HL-60/S4 treated with phorbol 12-myristate 13-acetate at 8.2 ng/mL for 4 days and 3 days (cell line): ENCODE data around the gene ASPA.

ENCODE experiments used
- in situ Hi-C: fragments of 300-500 bp; cut with MboI; formaldehyde crosslinking; loops from 2 replicates; pipeline ENCODE4 v1.15.0; 2022; ENCODE audit warnings: low sequenced_read_pairs

Gene ASPA

GRCh38 chr17:3532859-3533142 is 57.0 kb downstream of the ASPA start:
- in situ Hi-C loops, result no loop called here

GRCh38 chr17:3533752-3534151 is 58.0 kb downstream of the ASPA start:
- in situ Hi-C loops, result no loop called here

- in situ Hi-C loops, result no loop called here
Measured at GRCh38 chr17:3534881-3535252, 59.1 kb downstream of the ASPA start.

- in situ Hi-C loops, result no loop called here
Measured at GRCh38 chr17:3535253-3535995, 59.6 kb downstream of the ASPA start.

GRCh38 chr17:3536716-3537115 is 60.9 kb downstream of the ASPA start:
- in situ Hi-C loops, result no loop called here

- in situ Hi-C loops, result no loop called here
Measured at GRCh38 chr17:3539881-3540540, 64.2 kb downstream of the ASPA start.

GRCh38 chr17:3542410-3543088 is 66.8 kb downstream of the ASPA start:
- in situ Hi-C loops, result no loop called here

- in situ Hi-C loops, result no loop called here
Measured at GRCh38 chr17:3543453-3543852, 67.7 kb downstream of the ASPA start.

GRCh38 chr17:3544365-3544764 is 68.6 kb downstream of the ASPA start:
- in situ Hi-C loops, result no loop called here

- in situ Hi-C loops, result no loop called here
Measured at GRCh38 chr17:3545151-3545550, 69.4 kb downstream of the ASPA start.

- in situ Hi-C loops, result no loop called here
Measured at GRCh38 chr17:3546521-3546920, 70.7 kb downstream of the ASPA start.

GRCh38 chr17:3546997-3547396 is 71.2 kb downstream of the ASPA start:
- in situ Hi-C loops, result no loop called here

GRCh38 chr17:3547628-3548027 is 71.8 kb downstream of the ASPA start:
- in situ Hi-C loops, result no loop called here

- in situ Hi-C loops, result no loop called here
Measured at GRCh38 chr17:3549610-3550162, 73.9 kb downstream of the ASPA start.

- in situ Hi-C loops, result no loop called here
Measured at GRCh38 chr17:3551189-3551588, 75.4 kb downstream of the ASPA start.

GRCh38 chr17:3552916-3553315 is 77.1 kb downstream of the ASPA start:
- in situ Hi-C loops, result no loop called here
